A673 (cell line): ENCODE data around the gene MX2.

Experiments used
- CTCF ChIP-seq: fragments of 300-800, 200-600 bp; sonication (generic); conservative IDR thresholded peaks from 2 replicates; pipeline ENCODE4 v1.5.1; 2017; ENCODE audit warnings: low read depth, mild to moderate bottlenecking, antibody characterized with exemption, low read length, moderate library complexity, mixed read lengths
- EZH2 ChIP-seq: fragments of 200-600 bp; sonication (generic); IDR thresholded peaks from 2 replicates; pipeline ENCODE4 v1.6.1; 2017; ENCODE audit warnings: borderline replicate concordance, low read depth, mild to moderate bottlenecking, mixed read lengths, antibody characterized with exemption, low read length; ENCODE audit not compliant: poor library complexity, severe bottlenecking

GRCh38 chr21:41374177-41374712 lies 12.4 kb downstream of the MX2 start:
- TF ChIP-seq CTCF = no peak
- no peak for TF ChIP-seq EZH2
